Body of pancreas (tissue), 4 donors: ENCODE measurements around the gene EEPD1. TPM values are rescaled to one million over a fixed set of nuclear protein-coding genes. Genes with fewer than 3 reads are reported as not detected.

ENCODE experiments used
- ATAC-seq: fragments of 150-250 bp; one replicate; pipeline ENCODE4 v1.9.1; 2016
- DNase-seq, 4 donors: peaks; one replicate each; pipeline ENCODE4 v3.0.0-alpha.2; 2019
- H3K27ac ChIP-seq, 4 donors: fragments of 200-600 bp; sonication (generic); 1 replicate in 3 of 4; 2 replicates in 1 of 4; pipeline versions ENCODE4 v1.5.1 to v1.6.1; 2016 to 2019; ENCODE audit warnings: mild to moderate bottlenecking in 1 of 4, mixed read lengths in 1 of 4, moderate library complexity in 1 of 4
- H3K27me3 ChIP-seq, 2 donors: fragments of 200-600 bp; sonication (generic); one replicate each; pipeline ENCODE4 v1.6.0; 2016; ENCODE audit warnings: mild to moderate bottlenecking in 1 of 2
- H3K36me3 ChIP-seq, 2 donors: fragments of 200-600 bp; sonication (generic); replicated peaks in 1 of 2; 2 replicates each; pipeline ENCODE4 v1.5.1; 2016; ENCODE audit warnings: low read depth in 2 of 2; ENCODE audit not compliant: insufficient read depth in 1 of 2
- H3K4me1 ChIP-seq: fragments of 200-600 bp; sonication (generic); one replicate; pipeline ENCODE4 v1.6.0; 2016
- H3K4me3 ChIP-seq, 2 donors: fragments of 200-600 bp; sonication (generic); 1 replicate in 1 of 2; 2 replicates in 1 of 2; pipeline ENCODE4 v1.5.1; 2016 to 2019
- H3K9me3 ChIP-seq, 3 donors: fragments of 200-600 bp; sonication (generic); 1 replicate in 2 of 3; 2 replicates in 1 of 3; pipeline ENCODE4 v1.5.1; 2016
- CTCF ChIP-seq, 7 experiments: fragments of 450-650 bp in 4 of 7; fragments of 200-600 bp in 3 of 7; sonication (generic) in 3 of 7; IDR thresholded peaks; one replicate each; pipeline ENCODE4 v1.5.1; 2016 to 2019; ENCODE audit warnings: antibody characterized with exemption in 7 of 7
- POLR2A ChIP-seq, 3 donors: fragments of 450-650 bp; IDR thresholded peaks; one replicate each; pipeline ENCODE4 v1.6.1; 2016; ENCODE audit warnings: antibody characterized with exemption in 3 of 3, mild to moderate bottlenecking in 2 of 3
- WGBS, 2 donors: methylation state at CpG; one replicate each; pipeline ENCODE4 v1.1.5; 2017; 5-methylcytosine and 5-hydroxymethylcytosine counted together
- intact Hi-C: fragments of 100-400 bp; cut with DNase I; formaldehyde crosslinking; loops from one replicate; pipeline ENCODE4 v1.15.1; 2023
- total RNA-seq, 2 donors: library from RNA; depleted of rRNA; stranded (reverse); fragments of >200 nt; gene quantifications; one replicate each; pipeline ENCODE4 v1.1.0, GENCODE V29; 2016

The EEPD1 gene
- total RNA-seq, 2 donors from 2014 or later, result 13.5 to 24.1 TPM

GRCh38 chr7:36301914-36302771 lies 149.1 kb downstream of the EEPD1 start:
- peaks cover 0 to 6% of the 10 kb centered on the region in 2 donors for H3K36me3 ChIP-seq
- no peak for TF ChIP-seq CTCF (IDR thresholded peaks at IDR 0.05)
- no peak for TF ChIP-seq POLR2A (IDR thresholded peaks at IDR 0.05)
- H3K4me1 ChIP-seq, result peaks cover 31% of the 10 kb centered on the region
- H3K4me3 ChIP-seq, result no peak overlapping the region
- peak overlapping the region in 3 of 4 donors; percentile 74 to 87 (median 76) for H3K27ac ChIP-seq
- WGBS, 2 donors, result 92% methylated on average over 15 of the region's 15 CpGs
- intact Hi-C loops, result no loop called here
- DNase-seq, result peak in 1 of 4 donors; percentile 10
- ATAC-seq, result no peak
- no peaks in the 10 kb centered on the region for H3K27me3 ChIP-seq
- no peaks in the 10 kb centered on the region for H3K9me3 ChIP-seq

GRCh38 chr7:36303202-36304098 lies 150.4 kb downstream of the EEPD1 start:
- Histone ChIP-seq H3K4me3 (no peak overlapping the region), H3K36me3 (peaks cover 0 to 6% of the 10 kb centered on the region in 2 donors), H3K27ac (peak overlapping the region; percentile 74 to 87 (median 78)), H3K4me1 (peaks cover 31% of the 10 kb centered on the region), H3K27me3 (no peaks in the 10 kb centered on the region), H3K9me3 (no peaks in the 10 kb centered on the region)
- intact Hi-C loops, result no loop called here
- TF ChIP-seq CTCF (IDR thresholded peaks at IDR 0.05) (no peak), POLR2A (IDR thresholded peaks at IDR 0.05) (no peak)
- ATAC-seq (peak; percentile 91), DNase-seq (peak; percentile 85 to 96 (median 93))
- WGBS, 2 donors, result 30 to 33% methylated on average over 6 to 8 of the region's 8 CpGs

- Histone ChIP-seq H3K4me3 (no peak overlapping the region), H3K9me3 (no peaks in the 10 kb centered on the region), H3K27ac (peak overlapping the region; percentile 20 to 87 (median 75)), H3K27me3 (no peaks in the 10 kb centered on the region), H3K4me1 (peaks cover 31% of the 10 kb centered on the region), H3K36me3 (peaks cover 0 to 4% of the 10 kb centered on the region in 2 donors)
- ATAC-seq, result no peak
- peak in 1 of 4 donors; percentile 1 for DNase-seq
- intact Hi-C loops, result no loop called here
- WGBS, 2 donors, result 81 to 92% methylated on average over 6 of the region's 6 CpGs
- TF ChIP-seq CTCF (IDR thresholded peaks at IDR 0.05) (no peak), POLR2A (IDR thresholded peaks at IDR 0.05) (no peak)
Observed at GRCh38 chr7:36304099-36304425, 151.0 kb downstream of the EEPD1 start.

GRCh38 chr7:36305226-36305625 lies 152.2 kb downstream of the EEPD1 start:
- DNase-seq (peak in 2 of 4 donors; percentile 0 to 8), ATAC-seq (no peak)
- Histone ChIP-seq H3K27ac (no peak overlapping the region), H3K4me1 (peaks cover 31% of the 10 kb centered on the region), H3K4me3 (no peak overlapping the region), H3K36me3 (no peaks in the 10 kb centered on the region), H3K9me3 (no peaks in the 10 kb centered on the region), H3K27me3 (no peaks in the 10 kb centered on the region)
- 95 to 99% methylated on average over 18 of the region's 18 CpGs for WGBS, 2 donors
- TF ChIP-seq CTCF (IDR thresholded peaks at IDR 0.05) (no peak), POLR2A (IDR thresholded peaks at IDR 0.05) (no peak)
- intact Hi-C loops, result no loop called here
